Activated naive CD4-positive, alpha-beta T cell treated with anti-CD3 and anti-CD28 coated beads, Interleukin-2, amount 50 U/mL, for 24 hours (primary cell): ENCODE measurements around the gene GPR135.
A peak's percentile ranks its signal among the peaks of the same experiment; 100 is the strongest.

Source experiments
- H3K27ac Mint-ChIP-seq: one replicate; pipeline ENCODE4 v1.8.0; 2021; ENCODE audit warnings: mild to moderate bottlenecking, mixed read lengths
- H3K27me3 Mint-ChIP-seq: one replicate; pipeline ENCODE4 v1.8.0; 2021; ENCODE audit warnings: mixed read lengths
- H3K36me3 Mint-ChIP-seq: one replicate; pipeline ENCODE4 v1.8.0; 2021; ENCODE audit warnings: mixed read lengths
- H3K4me1 Mint-ChIP-seq: one replicate; pipeline ENCODE4 v1.8.0; 2021; ENCODE audit warnings: mixed read lengths
- H3K4me3 Mint-ChIP-seq: one replicate; pipeline ENCODE4 v1.8.0; 2021; ENCODE audit warnings: mild to moderate bottlenecking, mixed read lengths
- H3K9me3 Mint-ChIP-seq: one replicate; pipeline ENCODE4 v1.8.0; 2021; ENCODE audit warnings: mixed read lengths

Gene GPR135, protein sequence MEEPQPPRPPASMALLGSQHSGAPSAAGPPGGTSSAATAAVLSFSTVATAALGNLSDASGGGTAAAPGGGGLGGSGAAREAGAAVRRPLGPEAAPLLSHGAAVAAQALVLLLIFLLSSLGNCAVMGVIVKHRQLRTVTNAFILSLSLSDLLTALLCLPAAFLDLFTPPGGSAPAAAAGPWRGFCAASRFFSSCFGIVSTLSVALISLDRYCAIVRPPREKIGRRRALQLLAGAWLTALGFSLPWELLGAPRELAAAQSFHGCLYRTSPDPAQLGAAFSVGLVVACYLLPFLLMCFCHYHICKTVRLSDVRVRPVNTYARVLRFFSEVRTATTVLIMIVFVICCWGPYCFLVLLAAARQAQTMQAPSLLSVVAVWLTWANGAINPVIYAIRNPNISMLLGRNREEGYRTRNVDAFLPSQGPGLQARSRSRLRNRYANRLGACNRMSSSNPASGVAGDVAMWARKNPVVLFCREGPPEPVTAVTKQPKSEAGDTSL

DNA sequence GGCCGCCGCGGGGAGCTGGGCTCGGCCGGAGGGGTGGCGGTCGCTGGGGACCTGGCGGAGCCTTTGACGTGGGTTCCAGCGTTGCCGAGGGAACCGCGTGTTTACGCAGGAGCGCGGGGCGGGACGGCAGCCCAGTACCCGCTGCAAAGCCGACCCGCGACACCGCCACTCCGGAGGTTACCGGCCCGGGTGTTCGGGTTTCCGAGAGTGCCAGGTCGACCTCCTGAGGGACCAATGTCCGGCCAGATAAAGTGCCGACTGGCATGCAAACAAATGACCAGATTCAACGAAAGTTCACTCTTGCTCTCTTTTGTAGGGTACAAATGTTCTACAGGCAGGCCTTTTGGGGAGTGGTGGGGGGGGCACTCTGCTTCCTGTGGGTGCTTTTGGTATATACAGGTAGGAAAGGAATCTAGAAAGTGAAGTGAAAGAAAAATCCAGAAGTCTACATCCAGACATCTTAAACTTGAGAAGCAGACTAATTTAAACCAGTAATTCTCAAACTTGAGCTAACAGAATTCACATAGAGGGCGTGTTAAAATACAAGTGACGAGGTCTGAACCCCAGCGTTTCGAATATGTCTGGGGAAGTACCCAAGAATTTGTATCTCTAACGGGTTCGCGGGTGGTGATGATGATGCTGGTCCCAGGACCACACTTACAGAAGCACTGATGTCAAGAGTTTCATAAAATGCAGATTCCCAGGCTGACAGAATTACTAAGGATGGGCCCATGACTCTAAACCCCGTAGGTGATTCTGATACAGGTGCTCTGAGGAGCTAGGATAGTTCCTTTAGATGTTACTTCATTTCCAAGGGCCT, at the start of gene GPR135:
Gene GPR135, minus strand, starts transcription at position 65 of the 820 bp plus-strand sequence. CDS start 154 bp downstream, outside the sequence.
- peak within 1 kb of the TSS; percentile 52 for H3K27ac Mint-ChIP-seq
- H3K9me3 Mint-ChIP-seq: no peaks in the 10 kb centered on the region
- peaks cover 2% of the 10 kb centered on the region for H3K36me3 Mint-ChIP-seq
- H3K4me1 Mint-ChIP-seq: peaks cover 4% of the 10 kb centered on the region
- H3K27me3 Mint-ChIP-seq: no peaks in the 10 kb centered on the region
- peak within 1 kb of the TSS; percentile 90 for H3K4me3 Mint-ChIP-seq

DNA sequence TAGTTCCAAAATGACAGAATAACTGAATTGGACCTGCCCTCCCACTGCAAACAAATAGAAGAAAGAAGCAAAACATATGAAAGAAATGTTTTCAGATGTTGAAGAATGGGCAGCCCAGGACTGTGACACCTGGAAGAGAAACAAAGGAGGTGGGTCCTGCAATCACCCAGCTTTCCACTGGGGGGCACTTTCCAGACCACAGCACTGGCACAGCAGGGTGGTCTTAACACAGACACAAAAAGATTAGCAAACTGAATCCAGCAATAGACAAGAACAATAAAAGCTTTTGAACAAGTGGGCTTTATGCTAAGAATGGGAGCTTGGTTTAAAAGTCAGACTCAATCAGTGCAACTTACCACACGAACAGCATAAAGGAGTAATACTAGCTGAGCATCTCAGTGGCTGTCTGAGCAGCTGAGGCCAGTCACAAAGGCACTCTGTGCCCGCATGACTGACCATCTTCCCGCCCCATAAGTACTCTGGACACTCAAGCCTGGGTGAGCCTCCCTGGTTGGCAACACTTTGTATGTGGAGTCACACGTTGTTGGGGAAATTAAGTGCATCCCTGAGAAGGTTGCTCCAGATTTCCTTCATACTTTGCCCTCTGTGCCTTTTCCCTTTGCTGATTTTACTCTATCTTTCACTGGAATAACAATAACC, 46.9 kb upstream of the GPR135 start:
- Mint-ChIP-seq H3K27me3 (peaks cover 6% of the 10 kb centered on the region), H3K27ac (no peak overlapping the region), H3K9me3 (no peaks in the 10 kb centered on the region), H3K4me3 (no peak overlapping the region), H3K4me1 (no peaks in the 10 kb centered on the region), H3K36me3 (no peaks in the 10 kb centered on the region)

DNA sequence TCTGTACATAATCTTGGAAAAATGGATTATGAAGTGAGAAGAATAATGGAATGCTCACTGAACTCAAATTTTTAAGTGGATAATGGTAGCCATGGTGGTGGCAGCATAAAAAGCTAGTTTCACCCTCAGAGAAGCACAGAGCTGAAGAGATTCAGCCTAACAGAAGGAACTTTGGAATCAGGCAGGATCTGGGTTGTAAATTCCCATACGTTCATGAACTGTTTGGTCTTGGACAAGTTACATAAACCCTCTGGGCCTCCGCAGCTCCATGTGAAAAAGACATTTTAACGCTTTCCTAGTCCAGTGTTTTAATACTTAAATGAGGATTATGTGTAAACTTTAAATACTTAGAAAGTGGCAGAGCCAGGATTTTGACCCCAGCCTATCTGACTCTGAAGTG, 45.8 kb upstream of the GPR135 start:
- peaks cover 5% of the 10 kb centered on the region for H3K27me3 Mint-ChIP-seq
- H3K27ac Mint-ChIP-seq: no peak overlapping the region
- H3K36me3 Mint-ChIP-seq: no peaks in the 10 kb centered on the region
- H3K4me1 Mint-ChIP-seq: no peaks in the 10 kb centered on the region
- H3K9me3 Mint-ChIP-seq: no peaks in the 10 kb centered on the region
- no peak overlapping the region for H3K4me3 Mint-ChIP-seq

DNA sequence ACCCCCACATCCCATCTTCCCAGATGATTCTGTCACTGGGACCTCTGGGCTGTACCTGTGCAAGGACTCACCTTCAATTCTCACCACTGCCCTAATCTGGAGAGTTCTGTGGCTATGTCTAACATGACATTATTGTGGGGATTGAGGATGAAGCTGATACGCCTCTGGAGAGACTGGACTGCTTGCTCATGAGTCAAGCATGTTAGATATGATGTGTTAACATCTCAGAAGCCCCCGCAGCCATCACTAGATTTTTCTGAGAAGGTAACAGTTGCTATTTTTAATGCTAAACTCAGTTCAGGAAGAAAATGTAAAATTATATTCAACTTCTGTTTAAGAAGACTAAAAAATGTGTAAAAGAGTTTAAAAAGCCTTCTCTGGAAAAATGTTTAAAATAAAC, 44.8 kb upstream of the GPR135 start:
- no peaks in the 10 kb centered on the region for H3K36me3 Mint-ChIP-seq
- no peaks in the 10 kb centered on the region for H3K9me3 Mint-ChIP-seq
- no peak overlapping the region for H3K27ac Mint-ChIP-seq
- peaks cover 3% of the 10 kb centered on the region for H3K27me3 Mint-ChIP-seq
- H3K4me3 Mint-ChIP-seq: no peak overlapping the region
- H3K4me1 Mint-ChIP-seq: no peaks in the 10 kb centered on the region

DNA sequence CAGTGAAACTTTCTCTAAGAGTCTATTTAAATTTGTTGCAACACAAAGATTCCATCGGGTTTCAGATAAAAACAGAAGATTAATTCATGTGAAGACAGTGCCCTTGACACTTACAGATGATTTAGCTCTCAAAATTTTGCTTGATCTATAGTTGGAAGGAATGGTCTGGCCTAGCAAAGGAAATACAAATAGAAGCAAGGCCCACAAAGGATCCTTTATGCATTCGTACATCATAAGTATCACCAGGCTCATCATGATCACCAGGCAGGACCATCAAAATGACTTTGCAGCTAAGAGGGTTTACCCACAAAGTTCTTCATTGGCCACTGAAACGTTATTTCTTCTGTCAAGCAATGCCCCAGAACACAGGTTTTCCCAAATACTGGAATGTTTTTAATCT, 43.9 kb upstream of the GPR135 start:
- peaks cover 1% of the 10 kb centered on the region for H3K36me3 Mint-ChIP-seq
- H3K27ac Mint-ChIP-seq: no peak overlapping the region
- no peak overlapping the region for H3K4me3 Mint-ChIP-seq
- peaks cover 9% of the 10 kb centered on the region for H3K4me1 Mint-ChIP-seq
- peaks cover 3% of the 10 kb centered on the region for H3K27me3 Mint-ChIP-seq
- no peaks in the 10 kb centered on the region for H3K9me3 Mint-ChIP-seq

DNA sequence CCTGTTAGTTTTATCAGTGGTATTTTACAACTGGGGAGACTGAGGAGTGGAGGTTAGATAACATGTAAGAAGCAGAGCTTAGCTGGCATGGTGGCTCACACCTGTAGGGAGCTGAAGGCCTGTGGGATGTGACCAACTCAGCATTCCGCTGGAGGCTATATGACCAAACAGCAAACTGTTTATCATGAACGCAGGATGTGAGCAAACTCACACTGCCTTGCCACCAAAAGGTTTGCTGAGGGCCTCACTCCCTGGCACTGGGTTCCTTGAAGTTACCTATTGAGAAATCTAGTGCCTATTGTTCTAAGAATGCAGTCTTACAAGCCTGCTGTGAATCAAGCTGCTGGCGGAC, 42.5 kb upstream of the GPR135 start:
- Mint-ChIP-seq H3K27ac (no peak overlapping the region), H3K4me1 (peaks cover 13% of the 10 kb centered on the region), H3K4me3 (no peak overlapping the region), H3K36me3 (peaks cover 3% of the 10 kb centered on the region), H3K27me3 (no peaks in the 10 kb centered on the region), H3K9me3 (no peaks in the 10 kb centered on the region)

DNA sequence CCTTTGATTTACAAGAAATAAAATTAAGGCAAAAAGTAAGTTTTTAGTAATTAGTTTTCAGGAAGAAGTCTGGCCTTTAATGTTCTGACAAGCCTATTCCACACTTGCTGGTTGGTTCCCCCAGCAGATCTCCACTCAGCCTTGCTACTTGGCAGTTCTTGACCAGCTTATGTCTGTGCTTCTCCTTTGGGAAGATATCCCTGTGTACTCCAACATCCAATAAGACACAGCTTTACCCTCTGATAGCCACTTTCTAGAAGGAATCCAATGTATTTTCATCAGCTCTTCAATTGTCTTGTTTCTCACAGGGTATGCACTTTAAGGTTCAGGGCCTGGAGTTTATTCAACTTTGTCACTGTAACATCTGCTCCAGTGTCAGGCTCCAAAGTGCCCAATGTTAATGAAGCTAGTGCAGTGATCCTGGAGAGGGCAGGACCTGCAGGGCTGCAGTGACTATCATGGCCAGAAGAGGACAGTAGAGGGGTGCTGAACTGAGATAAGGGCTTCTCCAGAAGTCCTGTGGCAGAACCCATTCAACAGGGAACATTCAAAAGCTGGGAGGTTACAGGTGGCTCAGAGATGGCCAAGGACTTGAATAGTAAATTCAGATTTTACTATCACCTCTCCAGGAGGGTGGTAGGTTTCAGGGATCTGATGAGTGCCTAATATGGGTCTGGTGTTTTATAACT, 42.0 kb upstream of the GPR135 start:
- Mint-ChIP-seq H3K9me3 (no peaks in the 10 kb centered on the region), H3K4me3 (no peak overlapping the region), H3K36me3 (peaks cover 4% of the 10 kb centered on the region)

DNA sequence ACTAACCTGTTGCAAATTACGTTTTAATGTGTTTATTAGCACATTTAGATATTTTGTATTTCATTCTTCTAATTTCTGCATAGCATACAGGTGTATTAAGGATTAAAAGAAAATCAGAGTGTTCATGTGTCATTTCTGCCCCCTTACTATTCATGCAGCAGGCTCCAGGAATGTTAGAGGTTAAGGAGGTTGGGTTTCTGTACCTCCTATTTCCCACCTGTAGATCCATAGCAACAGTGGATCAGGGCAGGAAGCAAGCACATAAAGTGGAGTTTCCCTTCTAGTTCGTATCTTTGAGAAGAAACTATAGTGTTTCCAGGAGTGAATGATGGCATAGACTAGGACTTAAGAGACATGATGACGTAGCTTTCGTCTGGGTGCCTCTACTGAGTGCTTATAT, 38.1 kb upstream of the GPR135 start:
- no peaks in the 10 kb centered on the region for H3K27me3 Mint-ChIP-seq
- H3K4me3 Mint-ChIP-seq: no peak overlapping the region
- H3K4me1 Mint-ChIP-seq: peaks cover 21% of the 10 kb centered on the region
- H3K36me3 Mint-ChIP-seq: peaks cover 7% of the 10 kb centered on the region
- no peaks in the 10 kb centered on the region for H3K9me3 Mint-ChIP-seq
- H3K27ac Mint-ChIP-seq: no peak overlapping the region

More for the DNA sequence above, 42.0 kb upstream of the GPR135 start:
- no peaks in the 10 kb centered on the region for H3K27me3 Mint-ChIP-seq
- peaks cover 13% of the 10 kb centered on the region for H3K4me1 Mint-ChIP-seq
- no peak overlapping the region for H3K27ac Mint-ChIP-seq

DNA sequence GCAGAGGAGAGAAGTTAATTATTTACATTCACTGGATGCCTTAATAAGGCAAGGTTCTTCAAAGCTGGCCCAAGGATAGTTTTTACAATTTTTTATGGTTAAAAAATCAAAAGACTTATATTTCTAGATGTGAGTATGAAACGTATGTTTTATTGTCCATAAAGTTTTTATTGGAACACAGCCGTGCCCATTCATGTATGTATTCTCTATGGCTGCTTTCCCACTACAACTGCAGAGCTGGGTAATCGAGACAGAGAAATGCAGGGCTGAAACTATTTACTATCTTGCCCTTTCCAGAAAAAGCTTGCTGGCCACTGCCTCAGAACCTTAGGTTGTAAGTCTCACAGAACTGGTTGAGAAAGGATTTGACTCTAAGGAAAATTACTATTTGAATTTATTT, 35.6 kb upstream of the GPR135 start:
- no peak overlapping the region for H3K27ac Mint-ChIP-seq

DNA sequence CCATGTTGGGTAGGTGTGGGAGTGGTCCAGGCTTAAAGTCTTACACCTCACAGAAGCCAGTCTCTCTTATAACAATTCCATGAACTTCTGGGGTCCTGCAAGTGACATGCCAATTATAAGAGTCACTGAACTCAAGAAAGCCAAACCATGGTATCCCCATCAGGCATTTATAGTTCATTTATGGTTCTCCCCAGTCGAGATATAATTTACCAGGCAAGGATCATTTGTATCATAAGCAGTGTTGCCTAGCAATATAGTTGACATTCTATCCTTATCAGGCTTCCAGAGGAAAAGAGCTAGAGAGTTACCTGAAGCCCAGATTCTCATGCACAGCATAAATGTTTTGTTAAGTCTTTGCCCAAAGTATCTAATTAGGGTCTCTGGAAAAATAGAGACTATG, 27.2 kb upstream of the GPR135 start:
- Mint-ChIP-seq H3K4me3 (no peak overlapping the region), H3K36me3 (peaks cover 31% of the 10 kb centered on the region), H3K4me1 (peaks cover 49% of the 10 kb centered on the region), H3K27ac (no peak overlapping the region), H3K27me3 (no peaks in the 10 kb centered on the region), H3K9me3 (no peaks in the 10 kb centered on the region)

More for the DNA sequence above, 35.6 kb upstream of the GPR135 start:
- Mint-ChIP-seq H3K4me1 (peaks cover 25% of the 10 kb centered on the region), H3K4me3 (no peak overlapping the region), H3K27me3 (no peaks in the 10 kb centered on the region), H3K36me3 (peaks cover 7% of the 10 kb centered on the region), H3K9me3 (no peaks in the 10 kb centered on the region)

DNA sequence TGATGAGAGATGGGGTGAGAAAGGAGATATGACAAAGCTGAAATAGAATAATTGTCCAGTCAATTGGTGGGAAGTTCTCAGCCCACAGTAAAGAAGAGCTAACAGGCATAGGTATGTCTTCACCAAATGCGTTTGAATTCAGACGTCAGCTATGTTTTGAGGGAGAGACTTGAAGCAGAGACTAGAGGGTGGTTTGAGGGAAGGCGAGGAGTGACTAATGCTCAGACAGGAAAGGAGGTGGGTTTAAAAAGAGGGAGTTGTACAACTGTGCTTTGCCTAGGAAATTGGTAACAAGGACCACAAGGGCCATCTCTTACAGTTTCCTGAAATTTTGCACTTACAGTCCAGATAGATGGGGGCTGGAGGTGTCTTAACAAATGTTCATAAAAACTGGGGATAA, 25.6 kb upstream of the GPR135 start:
- H3K4me1 Mint-ChIP-seq: peaks cover 57% of the 10 kb centered on the region
- H3K27ac Mint-ChIP-seq: peak overlapping the region; percentile 69
- H3K9me3 Mint-ChIP-seq: no peaks in the 10 kb centered on the region
- peaks cover 31% of the 10 kb centered on the region for H3K36me3 Mint-ChIP-seq
- no peak overlapping the region for H3K4me3 Mint-ChIP-seq
- no peaks in the 10 kb centered on the region for H3K27me3 Mint-ChIP-seq

DNA sequence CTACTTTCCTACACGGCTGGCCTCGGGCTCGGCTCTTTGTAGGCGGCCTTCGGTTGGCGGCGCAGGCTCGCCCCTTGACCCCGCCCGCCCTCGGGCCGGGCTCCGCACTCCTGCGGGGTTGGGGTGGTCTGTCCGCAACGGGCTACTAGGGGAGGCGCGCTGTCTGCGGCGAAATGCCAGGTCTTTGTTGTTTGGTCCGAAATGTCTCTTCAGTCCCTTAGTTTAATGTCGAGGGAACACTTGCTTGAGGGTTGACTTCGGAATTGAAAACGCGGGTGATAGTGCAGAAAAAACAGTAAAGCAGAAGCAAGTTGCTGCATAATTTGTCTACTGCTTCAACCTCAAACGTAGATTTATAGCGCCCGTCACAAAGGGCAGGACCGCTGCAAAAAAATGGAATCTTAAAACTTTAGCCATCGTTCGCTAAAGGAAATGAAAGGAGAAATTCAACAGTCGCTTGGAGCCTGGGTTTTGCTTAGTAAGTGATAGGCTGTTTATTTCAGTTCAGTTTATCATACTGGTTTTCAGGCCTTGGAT, 19.5 kb upstream of the GPR135 start:
- H3K27me3 Mint-ChIP-seq: no peaks in the 10 kb centered on the region
- peak overlapping the region; percentile 94 for H3K4me3 Mint-ChIP-seq
- peaks cover 13% of the 10 kb centered on the region for H3K36me3 Mint-ChIP-seq
- H3K4me1 Mint-ChIP-seq: peaks cover 80% of the 10 kb centered on the region
- H3K9me3 Mint-ChIP-seq: no peaks in the 10 kb centered on the region
- peak overlapping the region; percentile 94 for H3K27ac Mint-ChIP-seq

DNA sequence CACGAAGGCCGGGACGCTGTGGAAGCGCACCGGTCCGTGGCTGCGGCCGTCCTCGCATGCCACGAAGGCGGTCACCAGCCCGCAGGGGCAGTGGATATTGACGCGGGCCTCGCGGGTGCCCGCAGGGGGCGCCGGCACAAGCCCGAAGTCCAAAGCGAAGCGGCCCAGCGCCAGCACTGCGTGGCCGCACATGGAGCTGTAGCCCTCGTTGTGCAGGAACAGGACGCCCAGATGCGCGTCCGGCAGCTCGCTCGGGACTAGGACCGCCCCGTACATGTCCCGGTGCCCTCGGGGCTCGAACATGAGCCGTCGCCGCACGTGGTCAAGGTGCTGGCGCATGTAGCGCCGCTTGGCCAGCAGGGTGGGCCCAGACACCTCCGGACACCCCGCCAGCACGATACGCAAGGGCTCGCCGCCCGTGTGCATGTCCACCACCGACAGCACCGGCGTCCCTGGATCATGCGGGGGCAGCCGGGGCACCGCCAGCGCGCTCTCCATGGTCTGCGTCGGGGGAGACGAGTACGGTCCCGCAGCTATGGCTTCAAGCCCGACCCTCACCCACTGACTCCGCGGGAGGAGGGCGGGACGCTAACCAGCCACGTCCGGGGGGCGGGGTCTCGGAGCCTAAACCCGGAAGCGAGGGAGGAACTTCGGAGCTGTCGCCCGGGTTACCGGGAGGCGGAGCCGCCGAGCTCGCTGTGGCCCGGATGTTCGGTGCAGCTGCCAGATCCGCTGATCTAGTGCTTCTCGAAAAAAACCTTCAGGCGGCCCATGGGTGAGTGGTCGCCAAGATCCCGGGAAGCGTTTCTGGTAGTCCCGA, 18.8 kb upstream of the GPR135 start, which contains the start of the genes JKAMP and L3HYPDH:
Gene JKAMP, plus strand, starts transcription at position 699 of the 820 bp plus-strand sequence. Its CDS starts 73 bp downstream, at position 772.
Gene L3HYPDH, minus strand, starts transcription at position 590 of the 820 bp plus-strand sequence. Its CDS starts 92 bp downstream, at position 498.
- H3K4me3 Mint-ChIP-seq: peak within 1 kb of the TSS; percentile 94
- H3K27ac Mint-ChIP-seq: peak within 1 kb of the TSS; percentile 94
- no peaks in the 10 kb centered on the region for H3K9me3 Mint-ChIP-seq
- no peaks in the 10 kb centered on the region for H3K27me3 Mint-ChIP-seq
- H3K4me1 Mint-ChIP-seq: peaks cover 74% of the 10 kb centered on the region
- H3K36me3 Mint-ChIP-seq: peaks cover 8% of the 10 kb centered on the region

DNA sequence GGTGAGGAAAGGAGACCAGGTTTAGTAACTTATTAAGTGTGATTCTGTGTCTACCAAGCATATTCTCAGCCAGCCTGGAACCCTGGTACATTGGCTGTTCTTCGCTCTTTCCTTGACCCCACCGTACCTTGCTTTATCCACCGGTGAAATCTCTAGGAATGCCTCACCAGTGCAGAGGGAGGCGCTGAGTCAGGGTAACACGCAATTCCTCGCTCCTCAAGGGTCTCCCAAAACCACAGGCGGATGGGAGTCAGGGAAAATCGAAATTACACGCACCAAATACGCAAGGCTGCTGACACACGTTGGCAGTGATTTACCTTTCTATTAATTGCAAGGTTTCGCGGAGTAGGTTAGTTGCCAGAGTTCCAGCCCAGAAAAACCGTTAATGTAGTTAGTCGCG, 18.2 kb upstream of the GPR135 start:
- H3K4me1 Mint-ChIP-seq: peaks cover 67% of the 10 kb centered on the region
- H3K36me3 Mint-ChIP-seq: peaks cover 6% of the 10 kb centered on the region
- H3K27ac Mint-ChIP-seq: peak overlapping the region; percentile 84
- H3K27me3 Mint-ChIP-seq: no peaks in the 10 kb centered on the region
- no peaks in the 10 kb centered on the region for H3K9me3 Mint-ChIP-seq
- peak overlapping the region; percentile 94 for H3K4me3 Mint-ChIP-seq
